Liver (tissue), 9 donors: ENCODE measurements around the gene EMP1. TPM values are rescaled to one million over a fixed set of nuclear protein-coding genes. Genes with fewer than 3 reads are reported as not detected.

Experiments
- DNase-seq: peaks from one replicate; pipeline ENCODE4 v3.0.0-alpha.2; 2017; ENCODE audit warnings: low spot score
- H3K27ac ChIP-seq, 2 donors: one replicate each; pipeline ENCODE4 v1.7.0; 2013; ENCODE audit warnings: inconsistent platforms in 2 of 2, low read length in 2 of 2, control low read depth in 1 of 2, low read depth in 1 of 2, mild to moderate bottlenecking in 1 of 2
- H3K27me3 ChIP-seq, 4 donors: one replicate each; pipeline versions ENCODE4 v1.6.1 to v1.7.0; 2013; ENCODE audit warnings: low read length in 3 of 4, inconsistent platforms in 1 of 4, mild to moderate bottlenecking in 1 of 4, moderate library complexity in 1 of 4; ENCODE audit not compliant: control insufficient read depth in 4 of 4, insufficient read depth in 4 of 4
- H3K36me3 ChIP-seq, 4 donors: one replicate each; pipeline versions ENCODE4 v1.6.1 to v1.7.0; 2013; ENCODE audit warnings: low read length in 3 of 4, mild to moderate bottlenecking in 3 of 4, low read depth in 1 of 4, moderate library complexity in 1 of 4; ENCODE audit not compliant: control insufficient read depth in 4 of 4, insufficient read depth in 3 of 4
- H3K4me1 ChIP-seq, 4 donors: one replicate each; pipeline versions ENCODE4 v1.6.1 to v1.7.0; 2013; ENCODE audit warnings: low read length in 3 of 4, mild to moderate bottlenecking in 3 of 4, moderate library complexity in 1 of 4; ENCODE audit not compliant: control insufficient read depth in 4 of 4, insufficient read depth in 4 of 4
- H3K4me3 ChIP-seq, 3 donors: one replicate each; pipeline versions ENCODE4 v1.6.1 to v1.7.0; 2013; ENCODE audit warnings: low read length in 3 of 3, control low read depth in 1 of 3, low read depth in 1 of 3, mild to moderate bottlenecking in 1 of 3
- H3K9ac ChIP-seq, 2 donors: one replicate each; pipeline ENCODE4 v1.7.0; 2013; ENCODE audit warnings: low read length in 2 of 2, mild to moderate bottlenecking in 2 of 2, moderate library complexity in 2 of 2, control low read depth in 1 of 2, low read depth in 1 of 2
- H3K9me3 ChIP-seq, 4 donors: one replicate each; pipeline versions ENCODE4 v1.6.1 to v1.7.0; 2013; ENCODE audit warnings: low read length in 3 of 4; ENCODE audit not compliant: control insufficient read depth in 4 of 4
- EGR1 ChIP-seq, 2 donors: IDR thresholded peaks; 2 replicates each; pipeline ENCODE4 v1.6.1; 2016 to 2018; ENCODE audit warnings: antibody characterized with exemption in 2 of 2, low read depth in 2 of 2
- FOXA1 ChIP-seq: IDR thresholded peaks from 2 replicates; pipeline ENCODE4 v1.6.1; 2016; ENCODE audit warnings: antibody characterized with exemption
- FOXA2 ChIP-seq: IDR thresholded peaks from 2 replicates; pipeline ENCODE4 v1.6.1; 2016; ENCODE audit warnings: antibody characterized with exemption
- GABPA ChIP-seq, 2 donors: IDR thresholded peaks in 1 of 2; conservative IDR thresholded peaks in 1 of 2; 2 replicates each; pipeline ENCODE4 v1.6.1; 2016; ENCODE audit warnings: antibody characterized with exemption in 2 of 2, mild to moderate bottlenecking in 1 of 2, moderate library complexity in 1 of 2
- HNF4A ChIP-seq, 2 donors: conservative IDR thresholded peaks; 2 replicates each; pipeline ENCODE4 v1.6.1; 2016; ENCODE audit warnings: antibody characterized with exemption in 2 of 2, mild to moderate bottlenecking in 2 of 2
- HNF4G ChIP-seq: IDR thresholded peaks from 2 replicates; pipeline ENCODE4 v1.6.1; 2016; ENCODE audit warnings: antibody characterized with exemption
- JUND ChIP-seq, 2 donors: IDR thresholded peaks; 2 replicates each; pipeline ENCODE4 v1.6.1; 2016; ENCODE audit warnings: antibody characterized with exemption in 2 of 2
- NR2F2 ChIP-seq: IDR thresholded peaks from 2 replicates; pipeline ENCODE4 v1.6.1; 2016; ENCODE audit warnings: antibody characterized with exemption
- RAD21 ChIP-seq, 2 donors: IDR thresholded peaks; 2 replicates each; pipeline ENCODE4 v1.6.1; 2016; ENCODE audit warnings: antibody characterized with exemption in 2 of 2, mild to moderate bottlenecking in 2 of 2
- RXRA ChIP-seq, 2 donors: IDR thresholded peaks; 2 replicates each; pipeline ENCODE4 v1.6.1; 2017 to 2018; ENCODE audit warnings: antibody characterized with exemption in 2 of 2, mild to moderate bottlenecking in 1 of 2
- SP1 ChIP-seq: IDR thresholded peaks from 2 replicates; pipeline ENCODE4 v1.6.1; 2018; ENCODE audit warnings: antibody characterized with exemption, mild to moderate bottlenecking
- TAF1 ChIP-seq: conservative IDR thresholded peaks from 2 replicates; pipeline ENCODE4 v1.6.1; 2016; ENCODE audit warnings: antibody characterized with exemption, mild to moderate bottlenecking
- YY1 ChIP-seq: IDR thresholded peaks from 2 replicates; pipeline ENCODE4 v1.6.1; 2016; ENCODE audit warnings: antibody characterized with exemption, mild to moderate bottlenecking
- WGBS: extraction: QIAGEN DNeasy Blood & Tissue Kit; methylation state at CpG from one replicate; pipeline ENCODE4 v1.1.7; 2013; 5-methylcytosine and 5-hydroxymethylcytosine counted together
- polyA plus RNA-seq, 2 donors: library from polyadenylated mRNA; stranded (reverse) in 1 of 2; unstranded in 1 of 2; fragments of 200-250 nt in 1 of 2; fragments of >200 nt in 1 of 2; fragmentation: Nextera tagmentation in 1 of 2; extraction: Ambion mirVana in 1 of 2; gene quantifications; one replicate each; pipeline versions ENCODE4 v1.2.1 to v1.2.3, GENCODE V29; 2013 to 2015
- total RNA-seq, 2 donors: library from RNA; depleted of rRNA; stranded (reverse); fragments of >200 nt; gene quantifications; one replicate each; pipeline ENCODE4 v1.2.3, GENCODE V29; 2014
- TF ChIP-seq, protein P1 (sequence below): IDR thresholded peaks from 2 replicates; pipeline ENCODE4 v1.6.1; 2016; ENCODE audit warnings: antibody characterized with exemption
- TF ChIP-seq, protein P2 (sequence below): IDR thresholded peaks from 2 replicates; pipeline ENCODE4 v1.6.1; 2016; ENCODE audit warnings: antibody characterized with exemption
- TF ChIP-seq, protein P3 (sequence below): fragments of 150-350 bp; IDR thresholded peaks from 2 replicates; pipeline ENCODE4 v1.5.1; 2017; ENCODE audit warnings: improper control_type of control experiment, low read depth, low read length; ENCODE audit not compliant: missing input control
- TF ChIP-seq, protein P4 (sequence below): IDR thresholded peaks from 2 replicates; pipeline ENCODE4 v1.6.1; 2016; ENCODE audit warnings: antibody characterized with exemption, mild to moderate bottlenecking
- donor health status: healthy.
- donor health status: healthy.
- donor health status: healthy.
- donor health status: healthy.
- donor health status: healthy.

EMP1 gene
- total and polyA plus RNA-seq, 4 donors: 1.6 to 5.6 (median 3.6) TPM

DNA sequence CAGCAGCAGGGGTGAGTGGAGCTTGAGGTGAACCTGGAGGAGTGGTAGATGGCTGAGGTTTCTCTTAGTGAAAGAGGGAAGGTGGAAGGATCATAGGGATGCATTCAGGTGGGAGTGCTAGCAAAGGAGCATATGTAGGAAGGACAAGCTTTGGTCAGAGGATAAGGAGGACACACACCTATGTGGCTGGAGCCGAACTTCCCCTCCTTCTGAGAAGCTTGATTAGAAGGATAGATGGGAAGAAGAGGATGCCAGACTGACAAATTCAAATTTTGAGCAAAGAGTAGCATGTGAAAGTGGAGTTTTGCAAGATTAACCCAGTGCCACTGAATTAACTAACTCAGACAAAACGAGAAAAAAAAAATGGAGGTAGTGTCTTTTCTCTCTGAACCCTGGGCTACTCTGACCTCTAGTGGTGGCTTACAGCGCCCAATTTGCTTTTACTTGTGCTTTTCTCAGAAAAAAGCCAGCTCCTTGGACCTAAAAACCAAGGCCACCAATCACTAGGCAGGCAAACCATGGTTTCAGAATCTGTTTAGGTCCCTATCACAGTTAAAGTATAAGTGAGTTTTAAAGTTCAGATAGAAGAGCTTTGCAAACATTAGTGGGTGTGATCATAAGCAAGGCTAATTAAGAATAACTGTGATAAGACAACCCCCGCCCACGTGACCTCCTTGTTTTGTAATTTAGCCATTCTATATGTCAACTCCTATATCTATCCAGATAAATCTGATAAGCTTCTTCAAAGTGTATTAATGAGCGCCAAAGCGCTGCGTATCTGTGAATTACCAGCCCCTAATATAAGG, 15.5 kb downstream of the EMP1 start:
- no peaks in the 10 kb centered on the region for H3K36me3 ChIP-seq
- H3K27me3 ChIP-seq: peaks cover 0 to 2% (median 0%) of the 10 kb centered on the region in 4 donors
- peaks cover 0 to 4% (median 0%) of the 10 kb centered on the region in 4 donors for H3K4me1 ChIP-seq
- no peaks in the 10 kb centered on the region for H3K9me3 ChIP-seq
- H3K27ac ChIP-seq: no peak overlapping the region
- peak; percentile 65 for DNase-seq
- H3K9ac ChIP-seq: no peak overlapping the region
- TF ChIP-seq TAF1 (no peak), FOXA2 (peak; percentile 6), RXRA (IDR thresholded peaks at IDR 0.05) (no peak), FOXA1 (no peak), GABPA (IDR thresholded peaks at IDR 0.05 in 1 of 2, conservative IDR thresholded peaks at IDR 0.05 in 1 of 2) (no peak), YY1 (peak; percentile 74), HNF4A (conservative IDR thresholded peaks at IDR 0.05) (peak in 1 of 2 donors; percentile 8), RAD21 (IDR thresholded peaks at IDR 0.05) (peak; percentile 96 to 97)
- TF ChIP-seq, protein P1, sequence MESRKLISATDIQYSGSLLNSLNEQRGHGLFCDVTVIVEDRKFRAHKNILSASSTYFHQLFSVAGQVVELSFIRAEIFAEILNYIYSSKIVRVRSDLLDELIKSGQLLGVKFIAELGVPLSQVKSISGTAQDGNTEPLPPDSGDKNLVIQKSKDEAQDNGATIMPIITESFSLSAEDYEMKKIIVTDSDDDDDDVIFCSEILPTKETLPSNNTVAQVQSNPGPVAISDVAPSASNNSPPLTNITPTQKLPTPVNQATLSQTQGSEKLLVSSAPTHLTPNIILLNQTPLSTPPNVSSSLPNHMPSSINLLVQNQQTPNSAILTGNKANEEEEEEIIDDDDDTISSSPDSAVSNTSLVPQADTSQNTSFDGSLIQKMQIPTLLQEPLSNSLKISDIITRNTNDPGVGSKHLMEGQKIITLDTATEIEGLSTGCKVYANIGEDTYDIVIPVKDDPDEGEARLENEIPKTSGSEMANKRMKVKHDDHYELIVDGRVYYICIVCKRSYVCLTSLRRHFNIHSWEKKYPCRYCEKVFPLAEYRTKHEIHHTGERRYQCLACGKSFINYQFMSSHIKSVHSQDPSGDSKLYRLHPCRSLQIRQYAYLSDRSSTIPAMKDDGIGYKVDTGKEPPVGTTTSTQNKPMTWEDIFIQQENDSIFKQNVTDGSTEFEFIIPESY: no peak
- TF ChIP-seq, protein P2, sequence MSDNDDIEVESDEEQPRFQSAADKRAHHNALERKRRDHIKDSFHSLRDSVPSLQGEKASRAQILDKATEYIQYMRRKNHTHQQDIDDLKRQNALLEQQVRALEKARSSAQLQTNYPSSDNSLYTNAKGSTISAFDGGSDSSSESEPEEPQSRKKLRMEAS: no peak
- TF ChIP-seq, protein P3, sequence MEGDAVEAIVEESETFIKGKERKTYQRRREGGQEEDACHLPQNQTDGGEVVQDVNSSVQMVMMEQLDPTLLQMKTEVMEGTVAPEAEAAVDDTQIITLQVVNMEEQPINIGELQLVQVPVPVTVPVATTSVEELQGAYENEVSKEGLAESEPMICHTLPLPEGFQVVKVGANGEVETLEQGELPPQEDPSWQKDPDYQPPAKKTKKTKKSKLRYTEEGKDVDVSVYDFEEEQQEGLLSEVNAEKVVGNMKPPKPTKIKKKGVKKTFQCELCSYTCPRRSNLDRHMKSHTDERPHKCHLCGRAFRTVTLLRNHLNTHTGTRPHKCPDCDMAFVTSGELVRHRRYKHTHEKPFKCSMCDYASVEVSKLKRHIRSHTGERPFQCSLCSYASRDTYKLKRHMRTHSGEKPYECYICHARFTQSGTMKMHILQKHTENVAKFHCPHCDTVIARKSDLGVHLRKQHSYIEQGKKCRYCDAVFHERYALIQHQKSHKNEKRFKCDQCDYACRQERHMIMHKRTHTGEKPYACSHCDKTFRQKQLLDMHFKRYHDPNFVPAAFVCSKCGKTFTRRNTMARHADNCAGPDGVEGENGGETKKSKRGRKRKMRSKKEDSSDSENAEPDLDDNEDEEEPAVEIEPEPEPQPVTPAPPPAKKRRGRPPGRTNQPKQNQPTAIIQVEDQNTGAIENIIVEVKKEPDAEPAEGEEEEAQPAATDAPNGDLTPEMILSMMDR: peak; percentile 84
- WGBS: 53% methylated on average over 8 of the region's 8 CpGs
- H3K4me3 ChIP-seq: no peak overlapping the region

DNA sequence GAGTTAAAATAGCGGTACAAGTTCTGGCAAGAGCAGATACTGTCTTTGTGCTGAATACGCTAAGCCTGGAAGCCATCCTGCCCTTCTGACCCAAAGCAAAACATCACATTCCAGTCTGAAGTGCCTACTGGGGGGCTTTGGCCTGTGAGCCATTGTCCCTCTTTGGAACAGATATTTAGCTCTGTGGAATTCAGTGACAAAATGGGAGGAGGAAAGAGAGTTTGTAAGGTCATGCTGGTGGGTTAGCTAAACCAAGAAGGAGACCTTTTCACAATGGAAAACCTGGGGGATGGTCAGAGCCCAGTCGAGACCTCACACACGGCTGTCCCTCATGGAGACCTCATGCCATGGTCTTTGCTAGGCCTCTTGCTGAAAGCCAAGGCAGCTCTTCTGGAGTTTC, 18.5 kb downstream of the EMP1 start:
- H3K9me3 ChIP-seq: peaks cover 0 to 2% (median 0%) of the 10 kb centered on the region in 4 donors
- no peaks in the 10 kb centered on the region for H3K36me3 ChIP-seq
- H3K4me1 ChIP-seq: peaks cover 0 to 4% (median 0%) of the 10 kb centered on the region in 4 donors
- H3K27me3 ChIP-seq: no peaks in the 10 kb centered on the region
- TF ChIP-seq HNF4G: no peak
- TF ChIP-seq YY1: no peak
- no peak for TF ChIP-seq EGR1 (IDR thresholded peaks at IDR 0.05; ENCODE audit: low read depth in 2 of 2)
- no peak for TF ChIP-seq FOXA2
- TF ChIP-seq JUND (IDR thresholded peaks at IDR 0.05): no peak
- TF ChIP-seq SP1: no peak
- no peak for TF ChIP-seq NR2F2
- TF ChIP-seq, protein P4, sequence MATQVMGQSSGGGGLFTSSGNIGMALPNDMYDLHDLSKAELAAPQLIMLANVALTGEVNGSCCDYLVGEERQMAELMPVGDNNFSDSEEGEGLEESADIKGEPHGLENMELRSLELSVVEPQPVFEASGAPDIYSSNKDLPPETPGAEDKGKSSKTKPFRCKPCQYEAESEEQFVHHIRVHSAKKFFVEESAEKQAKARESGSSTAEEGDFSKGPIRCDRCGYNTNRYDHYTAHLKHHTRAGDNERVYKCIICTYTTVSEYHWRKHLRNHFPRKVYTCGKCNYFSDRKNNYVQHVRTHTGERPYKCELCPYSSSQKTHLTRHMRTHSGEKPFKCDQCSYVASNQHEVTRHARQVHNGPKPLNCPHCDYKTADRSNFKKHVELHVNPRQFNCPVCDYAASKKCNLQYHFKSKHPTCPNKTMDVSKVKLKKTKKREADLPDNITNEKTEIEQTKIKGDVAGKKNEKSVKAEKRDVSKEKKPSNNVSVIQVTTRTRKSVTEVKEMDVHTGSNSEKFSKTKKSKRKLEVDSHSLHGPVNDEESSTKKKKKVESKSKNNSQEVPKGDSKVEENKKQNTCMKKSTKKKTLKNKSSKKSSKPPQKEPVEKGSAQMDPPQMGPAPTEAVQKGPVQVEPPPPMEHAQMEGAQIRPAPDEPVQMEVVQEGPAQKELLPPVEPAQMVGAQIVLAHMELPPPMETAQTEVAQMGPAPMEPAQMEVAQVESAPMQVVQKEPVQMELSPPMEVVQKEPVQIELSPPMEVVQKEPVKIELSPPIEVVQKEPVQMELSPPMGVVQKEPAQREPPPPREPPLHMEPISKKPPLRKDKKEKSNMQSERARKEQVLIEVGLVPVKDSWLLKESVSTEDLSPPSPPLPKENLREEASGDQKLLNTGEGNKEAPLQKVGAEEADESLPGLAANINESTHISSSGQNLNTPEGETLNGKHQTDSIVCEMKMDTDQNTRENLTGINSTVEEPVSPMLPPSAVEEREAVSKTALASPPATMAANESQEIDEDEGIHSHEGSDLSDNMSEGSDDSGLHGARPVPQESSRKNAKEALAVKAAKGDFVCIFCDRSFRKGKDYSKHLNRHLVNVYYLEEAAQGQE: no peak
- no peak for TF ChIP-seq HNF4A (conservative IDR thresholded peaks at IDR 0.05)
- TF ChIP-seq, protein P3: no peak
- no peak for TF ChIP-seq GABPA (IDR thresholded peaks at IDR 0.05 in 1 of 2, conservative IDR thresholded peaks at IDR 0.05 in 1 of 2)
- H3K27ac ChIP-seq: no peak overlapping the region
- no peak for DNase-seq
- H3K9ac ChIP-seq: no peak overlapping the region
- no peak overlapping the region for H3K4me3 ChIP-seq
- 88% methylated on average over 4 of the region's 4 CpGs for WGBS
